Vagina (tissue), 2 donors: ENCODE data around the gene CCDC12. TPM values are rescaled to one million over a fixed set of nuclear protein-coding genes. Genes with fewer than 3 reads are reported as not detected.

Experiments
- DNase-seq, 2 donors: peaks; one replicate each; pipeline ENCODE4 v3.0.0-alpha.2; 2017; ENCODE audit errors: extremely low spot score in 2 of 2
- H3K27ac ChIP-seq: fragments of 200-600 bp; sonication (generic); one replicate; pipeline ENCODE4 v1.5.1; 2019
- H3K27me3 ChIP-seq: fragments of 200-600 bp; sonication (generic); one replicate; pipeline ENCODE4 v1.5.1; 2019
- H3K36me3 ChIP-seq, 2 donors: fragments of 200-600 bp; sonication (generic); one replicate each; pipeline ENCODE4 v1.5.1; 2017 to 2019
- H3K4me1 ChIP-seq: fragments of 200-600 bp; sonication (generic); one replicate; pipeline ENCODE4 v1.5.1; 2019
- H3K4me3 ChIP-seq, 2 donors: fragments of 200-600 bp; sonication (generic); 1 replicate in 1 of 2; 2 replicates in 1 of 2; pipeline ENCODE4 v1.5.1; 2016 to 2019
- H3K9me3 ChIP-seq: fragments of 200-600 bp; sonication (generic); one replicate; pipeline ENCODE4 v1.5.1; 2019
- CTCF ChIP-seq, 3 experiments: fragments of 450-650 bp in 2 of 3; fragments of 200-600 bp in 1 of 3; sonication (generic) in 1 of 3; IDR thresholded peaks; one replicate each; pipeline ENCODE4 v1.5.1; 2017 to 2019; ENCODE audit warnings: antibody characterized with exemption in 3 of 3, mild to moderate bottlenecking in 2 of 3, moderate library complexity in 2 of 3
- POLR2A ChIP-seq, 2 donors: fragments of 450-650 bp; IDR thresholded peaks; one replicate each; pipeline ENCODE4 v1.6.1; 2017; ENCODE audit warnings: antibody characterized with exemption in 2 of 2, mild to moderate bottlenecking in 2 of 2, moderate library complexity in 2 of 2
- POLR2AphosphoS5 ChIP-seq, 2 donors: sonication (generic); formaldehyde crosslinking; IDR thresholded peaks; one replicate each; pipeline ENCODE4 v1.9.0; 2017; ENCODE audit warnings: antibody characterized with exemption in 2 of 2, mild to moderate bottlenecking in 2 of 2, low read depth in 1 of 2; ENCODE audit not compliant: insufficient read depth in 1 of 2
- intact Hi-C: fragments of 100-400 bp; cut with DNase I; formaldehyde crosslinking; loops from one replicate; pipeline ENCODE4 v1.15.1; 2023
- total RNA-seq: library from RNA; depleted of rRNA; stranded (reverse); fragments of >200 nt; gene quantifications from one replicate; pipeline ENCODE4 v1.2.3, GENCODE V29; 2016

The CCDC12 gene
- total RNA-seq, 1 donor from 2014 or later = 55.5 TPM

- Histone ChIP-seq H3K4me3 (no peak overlapping the region), H3K36me3 (peaks cover 0 to 65% of the 10 kb centered on the region in 2 donors), H3K9me3 (no peaks in the 10 kb centered on the region), H3K4me1 (peaks cover 55% of the 10 kb centered on the region), H3K27me3 (no peaks in the 10 kb centered on the region), H3K27ac (no peak overlapping the region)
- no peak for DNase-seq
- TF ChIP-seq POLR2AphosphoS5 (IDR thresholded peaks at IDR 0.05; ENCODE audit: insufficient read depth in 1 of 2, low read depth in 1 of 2) (no peak), CTCF (IDR thresholded peaks at IDR 0.05) (peak in 2 of 3 experiments; percentile 5 to 36), POLR2A (IDR thresholded peaks at IDR 0.05) (no peak)
- intact Hi-C loops = loop anchor here (10.0 kb wide), 2 partner anchors 81 to 401 kb away; no protein-coding TSS in a partner anchor
Observed at GRCh38 chr3:46923559-46924350, 52.8 kb downstream of the CCDC12 start.

GRCh38 chr3:46922871-46923558, 53.5 kb downstream of the CCDC12 start:
- no peak for DNase-seq
- TF ChIP-seq POLR2AphosphoS5 (IDR thresholded peaks at IDR 0.05; ENCODE audit: insufficient read depth in 1 of 2, low read depth in 1 of 2) = no peak
- TF ChIP-seq CTCF (IDR thresholded peaks at IDR 0.05) = no peak
- TF ChIP-seq POLR2A (IDR thresholded peaks at IDR 0.05) = no peak
- H3K36me3 ChIP-seq = peaks cover 0 to 72% of the 10 kb centered on the region in 2 donors
- intact Hi-C loops = loop anchor here (10.0 kb wide), 2 partner anchors 82 to 402 kb away; no protein-coding TSS in a partner anchor
- H3K4me3 ChIP-seq = no peak overlapping the region
- H3K27ac ChIP-seq = no peak overlapping the region
- H3K27me3 ChIP-seq = no peaks in the 10 kb centered on the region
- no peaks in the 10 kb centered on the region for H3K9me3 ChIP-seq
- H3K4me1 ChIP-seq = peaks cover 47% of the 10 kb centered on the region

DNA sequence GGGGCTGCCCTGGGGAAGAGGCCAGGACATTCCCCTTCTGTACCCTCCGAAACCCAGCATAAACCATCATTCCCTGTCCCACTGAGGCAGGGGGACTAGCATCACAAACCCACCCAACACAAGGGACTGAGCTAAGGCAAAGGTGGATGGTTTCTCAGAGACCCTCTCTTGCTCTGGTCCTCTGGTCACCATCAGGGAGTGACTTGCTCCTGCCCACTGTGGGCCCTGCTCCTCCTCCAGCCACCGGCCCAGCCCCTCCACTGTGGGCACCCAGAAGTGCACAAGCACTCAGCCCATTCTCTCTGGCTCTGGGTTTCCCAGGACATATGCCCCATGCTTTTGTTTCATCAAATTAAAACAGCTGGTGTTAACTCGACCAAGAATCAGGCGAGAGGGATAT, 54.1 kb downstream of the CCDC12 start:
- intact Hi-C loops = loop anchor here (10.0 kb wide), 2 partner anchors 82 to 402 kb away; no protein-coding TSS in a partner anchor
- peaks cover 41% of the 10 kb centered on the region for H3K4me1 ChIP-seq
- TF ChIP-seq CTCF (IDR thresholded peaks at IDR 0.05) (no peak), POLR2A (IDR thresholded peaks at IDR 0.05) (no peak)
- no peak overlapping the region for H3K4me3 ChIP-seq
- H3K9me3 ChIP-seq = no peaks in the 10 kb centered on the region
- H3K27ac ChIP-seq = no peak overlapping the region
- DNase-seq = no peak
- no peaks in the 10 kb centered on the region for H3K27me3 ChIP-seq
- H3K36me3 ChIP-seq = peaks cover 0 to 73% of the 10 kb centered on the region in 2 donors

- H3K9me3 ChIP-seq = no peaks in the 10 kb centered on the region
- peaks cover 0 to 73% of the 10 kb centered on the region in 2 donors for H3K36me3 ChIP-seq
- H3K27ac ChIP-seq = no peak overlapping the region
- intact Hi-C loops = loop anchor here (10.0 kb wide), 2 partner anchors 83 to 403 kb away; no protein-coding TSS in a partner anchor
- DNase-seq = no peak
- H3K27me3 ChIP-seq = no peaks in the 10 kb centered on the region
- peaks cover 36% of the 10 kb centered on the region for H3K4me1 ChIP-seq
- no peak for TF ChIP-seq POLR2AphosphoS5 (IDR thresholded peaks at IDR 0.05; ENCODE audit: insufficient read depth in 1 of 2, low read depth in 1 of 2)
- no peak for TF ChIP-seq CTCF (IDR thresholded peaks at IDR 0.05)
- no peak for TF ChIP-seq POLR2A (IDR thresholded peaks at IDR 0.05)
- no peak overlapping the region for H3K4me3 ChIP-seq
Observed at GRCh38 chr3:46921871-46922271, 54.7 kb downstream of the CCDC12 start.
